ENCODE measurements around the gene MR1.
A peak's percentile ranks its signal among the peaks of the same experiment; 100 is the strongest.

Gene MR1

DNA sequence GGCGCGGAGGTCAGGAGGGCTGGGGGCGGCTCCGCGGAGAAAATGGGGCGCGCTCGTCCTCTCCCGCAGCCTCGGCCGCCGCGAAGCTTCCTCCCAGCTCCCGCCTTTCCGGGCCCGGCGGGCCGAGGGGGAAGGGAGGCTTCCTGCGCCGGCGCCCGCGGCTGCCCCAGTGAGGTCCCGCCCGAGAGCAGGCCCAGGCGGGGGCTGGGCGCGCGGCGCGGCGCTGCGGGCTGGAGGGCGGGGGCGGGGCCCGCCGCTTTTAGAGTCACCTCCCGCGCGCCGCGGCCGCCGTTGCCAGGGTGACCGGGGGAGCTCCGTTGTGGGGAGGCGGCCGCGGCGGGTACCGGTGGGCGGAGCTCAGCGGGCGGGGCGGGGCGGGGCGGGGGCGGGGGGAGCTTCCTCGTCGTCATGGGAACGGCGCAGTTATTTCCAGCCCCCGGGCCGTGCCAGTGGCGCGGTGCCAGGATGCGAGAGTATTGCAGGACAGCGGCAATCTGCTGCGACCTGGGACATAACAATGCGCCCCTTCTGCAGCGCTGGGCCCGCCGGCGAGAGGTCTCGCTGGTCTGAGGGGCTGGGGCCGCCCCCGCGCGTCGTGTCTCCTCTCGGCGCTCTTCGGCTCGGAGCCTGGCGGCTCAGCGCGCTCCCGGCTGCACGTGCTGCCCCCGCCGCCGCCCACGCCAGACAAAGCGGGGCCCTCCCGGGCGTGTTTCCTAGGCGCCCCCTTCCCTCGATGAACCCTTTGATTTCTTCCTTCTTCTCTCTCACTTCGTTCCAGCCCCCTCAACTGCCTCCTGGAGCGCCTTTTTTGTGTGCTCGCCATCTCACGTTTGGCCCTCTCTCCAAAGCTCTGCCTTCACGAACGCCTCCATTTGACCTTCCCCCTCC is 71.6 kb downstream of the MR1 start:
- H3K9me3 ChIP-seq, result no peaks in the 10 kb centered on the region
- H3K4me3 ChIP-seq (ENCODE audit: low read depth in 1 of 2, low read length in 1 of 2), result peak overlapping the region; percentile 73 to 91
- TF ChIP-seq, protein P1, sequence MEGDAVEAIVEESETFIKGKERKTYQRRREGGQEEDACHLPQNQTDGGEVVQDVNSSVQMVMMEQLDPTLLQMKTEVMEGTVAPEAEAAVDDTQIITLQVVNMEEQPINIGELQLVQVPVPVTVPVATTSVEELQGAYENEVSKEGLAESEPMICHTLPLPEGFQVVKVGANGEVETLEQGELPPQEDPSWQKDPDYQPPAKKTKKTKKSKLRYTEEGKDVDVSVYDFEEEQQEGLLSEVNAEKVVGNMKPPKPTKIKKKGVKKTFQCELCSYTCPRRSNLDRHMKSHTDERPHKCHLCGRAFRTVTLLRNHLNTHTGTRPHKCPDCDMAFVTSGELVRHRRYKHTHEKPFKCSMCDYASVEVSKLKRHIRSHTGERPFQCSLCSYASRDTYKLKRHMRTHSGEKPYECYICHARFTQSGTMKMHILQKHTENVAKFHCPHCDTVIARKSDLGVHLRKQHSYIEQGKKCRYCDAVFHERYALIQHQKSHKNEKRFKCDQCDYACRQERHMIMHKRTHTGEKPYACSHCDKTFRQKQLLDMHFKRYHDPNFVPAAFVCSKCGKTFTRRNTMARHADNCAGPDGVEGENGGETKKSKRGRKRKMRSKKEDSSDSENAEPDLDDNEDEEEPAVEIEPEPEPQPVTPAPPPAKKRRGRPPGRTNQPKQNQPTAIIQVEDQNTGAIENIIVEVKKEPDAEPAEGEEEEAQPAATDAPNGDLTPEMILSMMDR (IDR thresholded peaks at IDR 0.05), result peak; percentile 22
- peak overlapping the region; percentile 75 for H3K27ac ChIP-seq
- H3K36me3 ChIP-seq, result no peaks in the 10 kb centered on the region
- H3K4me1 ChIP-seq (ENCODE audit: control insufficient read depth in 1 of 2, insufficient read depth in 1 of 2, low read depth in 1 of 2, low read length in 1 of 2), result peaks cover 11 to 15% of the 10 kb centered on the region in 2 experiments
- peaks cover 82% of the 10 kb centered on the region for H3K27me3 ChIP-seq

- no peaks in the 10 kb centered on the region for H3K9me3 ChIP-seq
- H3K4me3 ChIP-seq (ENCODE audit: low read depth in 1 of 2, low read length in 1 of 2), result peak overlapping the region in 1 of 2 experiments; percentile 72
- H3K27me3 ChIP-seq, result peaks cover 80% of the 10 kb centered on the region
- peak overlapping the region; percentile 75 for H3K27ac ChIP-seq
- no peaks in the 10 kb centered on the region for H3K36me3 ChIP-seq
- TF ChIP-seq, protein P1 (IDR thresholded peaks at IDR 0.05), result no peak
- H3K4me1 ChIP-seq (ENCODE audit: control insufficient read depth in 1 of 2, insufficient read depth in 1 of 2, low read depth in 1 of 2, low read length in 1 of 2), result peaks cover 11 to 15% of the 10 kb centered on the region in 2 experiments
Observed at GRCh38 chr1:181106022-181106312, 72.2 kb downstream of the MR1 start.

GRCh38 chr1:181106479-181106878 is 72.7 kb downstream of the MR1 start:
- Histone ChIP-seq H3K27me3 (peaks cover 75% of the 10 kb centered on the region), H3K4me1 (ENCODE audit: control insufficient read depth in 1 of 2, insufficient read depth in 1 of 2, low read depth in 1 of 2, low read length in 1 of 2) (peaks cover 11 to 15% of the 10 kb centered on the region in 2 experiments), H3K36me3 (no peaks in the 10 kb centered on the region), H3K9me3 (no peaks in the 10 kb centered on the region), H3K27ac (no peak overlapping the region), H3K4me3 (ENCODE audit: low read depth in 1 of 2, low read length in 1 of 2) (no peak overlapping the region)
- TF ChIP-seq, protein P1 (IDR thresholded peaks at IDR 0.05), result no peak

DNA sequence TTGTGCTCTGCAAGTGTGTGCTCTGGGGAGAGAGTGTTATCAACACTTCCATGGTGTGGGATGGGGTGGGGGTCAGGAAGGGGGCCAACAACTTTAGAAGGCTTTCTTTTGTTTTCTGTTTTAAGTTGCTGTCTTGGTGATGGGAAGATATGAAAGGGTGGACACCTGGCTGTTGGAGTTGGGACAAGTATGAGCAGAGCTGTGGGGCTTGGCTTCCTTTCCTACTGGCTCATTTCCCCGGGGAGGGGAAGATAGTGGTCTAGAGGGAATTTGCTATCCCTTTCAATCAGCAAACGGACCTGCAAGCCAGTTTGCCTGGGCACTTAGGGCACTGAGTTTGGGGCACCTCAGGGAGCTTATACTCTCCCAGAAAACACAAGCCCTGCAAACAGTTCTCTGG is 73.9 kb downstream of the MR1 start:
- Histone ChIP-seq H3K9me3 (no peaks in the 10 kb centered on the region), H3K4me1 (ENCODE audit: control insufficient read depth in 1 of 2, insufficient read depth in 1 of 2, low read depth in 1 of 2, low read length in 1 of 2) (peaks cover 11 to 15% of the 10 kb centered on the region in 2 experiments), H3K4me3 (ENCODE audit: low read depth in 1 of 2, low read length in 1 of 2) (no peak overlapping the region), H3K36me3 (no peaks in the 10 kb centered on the region), H3K27me3 (peaks cover 67% of the 10 kb centered on the region), H3K27ac (no peak overlapping the region)
- TF ChIP-seq, protein P1 (IDR thresholded peaks at IDR 0.05), result no peak

GRCh38 chr1:181108304-181108867 is 74.6 kb downstream of the MR1 start:
- H3K4me3 ChIP-seq (ENCODE audit: low read depth in 1 of 2, low read length in 1 of 2), result no peak overlapping the region
- H3K9me3 ChIP-seq, result no peaks in the 10 kb centered on the region
- no peak overlapping the region for H3K27ac ChIP-seq
- peaks cover 11 to 15% of the 10 kb centered on the region in 2 experiments for H3K4me1 ChIP-seq (ENCODE audit: control insufficient read depth in 1 of 2, insufficient read depth in 1 of 2, low read depth in 1 of 2, low read length in 1 of 2)
- peaks cover 67% of the 10 kb centered on the region for H3K27me3 ChIP-seq
- TF ChIP-seq, protein P1 (IDR thresholded peaks at IDR 0.05), result no peak
- no peaks in the 10 kb centered on the region for H3K36me3 ChIP-seq
